Vagina (tissue), 2 donors: Measurements from ENCODE around the gene PCBP3. TPM values are rescaled to one million over a fixed set of nuclear protein-coding genes. Genes with fewer than 3 reads are reported as not detected.
"Not testable (repeated sequence)": the region's sequence is repeated elsewhere in the genome, so short reads cannot be mapped to it uniquely, and the experiment has no call there.

ENCODE experiments used
- DNase-seq, 2 donors: peaks; one replicate each; pipeline ENCODE4 v3.0.0-alpha.2; 2017; ENCODE audit errors: extremely low spot score in 2 of 2
- H3K27ac ChIP-seq: fragments of 200-600 bp; sonication (generic); one replicate; pipeline ENCODE4 v1.5.1; 2019
- H3K27me3 ChIP-seq: fragments of 200-600 bp; sonication (generic); one replicate; pipeline ENCODE4 v1.5.1; 2019
- H3K36me3 ChIP-seq, 2 donors: fragments of 200-600 bp; sonication (generic); one replicate each; pipeline ENCODE4 v1.5.1; 2017 to 2019
- H3K4me1 ChIP-seq: fragments of 200-600 bp; sonication (generic); one replicate; pipeline ENCODE4 v1.5.1; 2019
- H3K4me3 ChIP-seq, 2 donors: fragments of 200-600 bp; sonication (generic); 1 replicate in 1 of 2; 2 replicates in 1 of 2; pipeline ENCODE4 v1.5.1; 2016 to 2019
- H3K9me3 ChIP-seq: fragments of 200-600 bp; sonication (generic); one replicate; pipeline ENCODE4 v1.5.1; 2019
- CTCF ChIP-seq, 3 experiments: fragments of 450-650 bp in 2 of 3; fragments of 200-600 bp in 1 of 3; sonication (generic) in 1 of 3; IDR thresholded peaks; one replicate each; pipeline ENCODE4 v1.5.1; 2017 to 2019; ENCODE audit warnings: antibody characterized with exemption in 3 of 3, mild to moderate bottlenecking in 2 of 3, moderate library complexity in 2 of 3
- POLR2A ChIP-seq, 2 donors: fragments of 450-650 bp; IDR thresholded peaks; one replicate each; pipeline ENCODE4 v1.6.1; 2017; ENCODE audit warnings: antibody characterized with exemption in 2 of 2, mild to moderate bottlenecking in 2 of 2, moderate library complexity in 2 of 2
- POLR2AphosphoS5 ChIP-seq, 2 donors: sonication (generic); formaldehyde crosslinking; IDR thresholded peaks; one replicate each; pipeline ENCODE4 v1.9.0; 2017; ENCODE audit warnings: antibody characterized with exemption in 2 of 2, mild to moderate bottlenecking in 2 of 2, low read depth in 1 of 2; ENCODE audit not compliant: insufficient read depth in 1 of 2
- intact Hi-C: fragments of 100-400 bp; cut with DNase I; formaldehyde crosslinking; loops from one replicate; pipeline ENCODE4 v1.15.1; 2023
- total RNA-seq: library from RNA; depleted of rRNA; stranded (reverse); fragments of >200 nt; gene quantifications from one replicate; pipeline ENCODE4 v1.2.3, GENCODE V29; 2016

Gene PCBP3
- total RNA-seq, 1 donor from 2014 or later, result 4.9 TPM

- TF ChIP-seq POLR2A (IDR thresholded peaks at IDR 0.05) (no peak), CTCF (IDR thresholded peaks at IDR 0.05) (no peak), POLR2AphosphoS5 (IDR thresholded peaks at IDR 0.05; ENCODE audit: insufficient read depth in 1 of 2, low read depth in 1 of 2) (no peak)
- DNase-seq, result no peak
- Histone ChIP-seq H3K4me3 (no peak overlapping the region), H3K27ac (no peak overlapping the region), H3K27me3 (no peaks in the 10 kb centered on the region), H3K36me3 (no peaks in the 10 kb centered on the region), H3K4me1 (no peaks in the 10 kb centered on the region), H3K9me3 (no peaks in the 10 kb centered on the region)
- intact Hi-C loops, result no loop called here
Measured at GRCh38 chr21:45602106-45602505, 41.4 kb upstream of the PCBP3 start.

DNA sequence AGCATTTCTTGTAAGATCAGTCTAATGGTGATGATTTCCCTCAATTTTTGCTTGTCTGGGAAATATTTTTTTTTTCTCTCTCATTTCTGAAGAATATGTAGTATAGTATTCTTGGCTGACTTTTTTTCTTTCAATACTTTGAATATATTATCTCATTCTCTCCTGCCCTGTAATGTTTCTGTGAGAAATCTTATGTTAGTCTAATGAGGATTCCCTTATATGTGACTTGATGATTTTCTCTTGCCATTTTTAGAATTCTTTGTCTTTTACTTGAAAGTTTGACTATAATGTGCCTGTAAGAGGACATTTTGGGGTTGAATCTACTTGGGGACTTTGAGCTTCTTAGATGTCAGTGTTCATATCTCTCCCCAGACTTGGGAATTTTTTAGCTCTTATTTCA, 40.0 kb upstream of the PCBP3 start:
- no peak overlapping the region for H3K27ac ChIP-seq
- H3K9me3 ChIP-seq, result no peaks in the 10 kb centered on the region
- H3K27me3 ChIP-seq, result no peaks in the 10 kb centered on the region
- intact Hi-C loops, result no loop called here
- TF ChIP-seq POLR2AphosphoS5 (IDR thresholded peaks at IDR 0.05; ENCODE audit: insufficient read depth in 1 of 2, low read depth in 1 of 2) (no peak), POLR2A (IDR thresholded peaks at IDR 0.05) (no peak), CTCF (IDR thresholded peaks at IDR 0.05) (no peak)
- no peak overlapping the region for H3K4me3 ChIP-seq
- H3K4me1 ChIP-seq, result no peaks in the 10 kb centered on the region
- no peak for DNase-seq
- no peaks in the 10 kb centered on the region for H3K36me3 ChIP-seq

DNA sequence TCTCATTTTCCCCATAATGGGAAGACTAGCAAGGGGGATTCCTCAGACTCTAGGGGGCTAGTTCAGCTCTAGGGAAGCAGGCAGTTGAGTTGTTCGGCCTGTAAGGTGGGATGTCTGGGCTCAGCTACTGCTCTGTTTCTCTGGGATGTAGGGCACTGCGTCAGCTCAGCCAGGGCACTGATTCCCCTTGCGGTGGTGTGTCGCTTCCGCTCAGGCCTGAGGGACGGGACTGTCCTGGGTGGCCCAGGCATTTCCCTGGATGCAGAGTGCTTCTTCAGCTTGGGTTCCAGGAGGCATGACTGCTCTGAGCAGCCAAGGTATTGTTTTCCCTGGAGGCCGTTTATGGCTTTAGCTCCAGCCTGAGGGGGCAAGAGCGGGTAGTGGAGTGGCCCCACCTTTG, 38.8 kb upstream of the PCBP3 start:
- H3K36me3 ChIP-seq, H3K4me3 ChIP-seq, H3K27ac ChIP-seq, DNase-seq, intact Hi-C loops, H3K27me3 ChIP-seq, H3K4me1 ChIP-seq, H3K9me3 ChIP-seq: not testable (repeated sequence)

DNA sequence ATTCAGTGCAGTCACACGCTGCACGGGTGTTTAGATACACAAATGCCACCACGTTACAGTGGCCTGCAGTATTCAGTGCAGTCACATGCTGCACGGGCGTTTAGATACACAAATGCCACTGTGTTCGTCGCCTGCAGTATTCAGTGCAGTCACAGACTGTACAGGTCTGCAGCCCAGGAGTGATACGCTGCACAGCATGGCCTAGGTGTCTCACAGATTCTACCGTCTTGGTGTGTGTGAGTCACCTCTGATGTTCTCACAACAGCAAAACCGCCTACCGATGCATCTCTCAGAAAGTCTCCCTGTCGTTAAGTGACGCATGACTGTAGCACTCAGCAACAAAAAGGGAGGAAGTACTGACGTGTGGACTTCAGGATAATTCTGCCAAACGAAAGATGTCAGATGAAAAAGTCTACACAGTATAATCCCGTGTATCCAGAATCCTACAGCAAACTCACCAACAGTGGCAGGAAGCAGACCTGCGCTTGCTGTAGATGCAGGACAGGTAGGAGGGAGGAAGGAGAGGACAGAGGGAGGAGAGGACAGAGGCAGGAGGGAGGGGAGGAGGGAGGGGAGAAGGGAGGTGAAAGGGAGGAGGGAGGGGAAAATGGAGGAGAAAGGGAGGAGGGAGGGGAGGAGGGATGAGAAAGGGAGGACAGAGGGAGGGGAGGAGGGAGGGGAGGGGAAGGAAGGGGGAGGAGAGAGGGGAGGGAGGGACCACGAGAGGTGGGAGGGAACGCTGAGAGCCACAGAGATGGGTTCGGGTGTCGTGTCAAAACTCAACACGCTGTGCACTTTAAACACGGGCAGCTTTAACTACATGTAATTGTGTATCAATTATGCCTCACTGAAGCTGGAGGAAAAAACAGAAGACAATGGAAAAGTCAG, 36.3 kb upstream of the PCBP3 start:
- Histone ChIP-seq H3K27ac (no peak overlapping the region), H3K9me3 (no peaks in the 10 kb centered on the region), H3K36me3 (no peaks in the 10 kb centered on the region), H3K4me1 (no peaks in the 10 kb centered on the region), H3K4me3 (no peak overlapping the region), H3K27me3 (no peaks in the 10 kb centered on the region)
- intact Hi-C loops, result no loop called here
- DNase-seq, result no peak
- no peak for TF ChIP-seq CTCF (IDR thresholded peaks at IDR 0.05)
- no peak for TF ChIP-seq POLR2AphosphoS5 (IDR thresholded peaks at IDR 0.05; ENCODE audit: insufficient read depth in 1 of 2, low read depth in 1 of 2)
- TF ChIP-seq POLR2A (IDR thresholded peaks at IDR 0.05), result no peak

DNA sequence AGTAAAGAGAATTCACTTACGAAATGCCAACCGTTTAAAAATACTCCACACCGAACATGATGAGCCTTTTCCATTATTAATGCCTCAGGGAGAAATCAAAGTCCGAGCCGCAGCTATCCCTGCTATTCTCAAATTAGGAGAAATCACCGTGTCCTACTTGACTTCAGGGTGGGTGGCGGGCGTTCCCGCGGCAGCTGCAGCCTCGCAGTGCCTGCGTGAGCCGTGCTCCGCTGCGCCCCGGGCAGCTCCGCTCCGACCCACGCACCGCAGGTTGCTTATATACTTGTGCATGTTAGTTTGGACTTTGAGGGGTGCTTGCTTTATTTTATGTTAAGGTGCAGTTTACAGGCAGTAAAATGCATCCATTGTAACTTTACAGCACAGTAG, 35.6 kb upstream of the PCBP3 start:
- Histone ChIP-seq H3K36me3 (no peaks in the 10 kb centered on the region), H3K27ac (no peak overlapping the region), H3K4me1 (no peaks in the 10 kb centered on the region), H3K27me3 (no peaks in the 10 kb centered on the region), H3K9me3 (no peaks in the 10 kb centered on the region), H3K4me3 (no peak overlapping the region)
- DNase-seq, result no peak
- intact Hi-C loops, result no loop called here
- TF ChIP-seq CTCF (IDR thresholded peaks at IDR 0.05), result no peak
- no peak for TF ChIP-seq POLR2A (IDR thresholded peaks at IDR 0.05)
- TF ChIP-seq POLR2AphosphoS5 (IDR thresholded peaks at IDR 0.05; ENCODE audit: insufficient read depth in 1 of 2, low read depth in 1 of 2), result no peak

DNA sequence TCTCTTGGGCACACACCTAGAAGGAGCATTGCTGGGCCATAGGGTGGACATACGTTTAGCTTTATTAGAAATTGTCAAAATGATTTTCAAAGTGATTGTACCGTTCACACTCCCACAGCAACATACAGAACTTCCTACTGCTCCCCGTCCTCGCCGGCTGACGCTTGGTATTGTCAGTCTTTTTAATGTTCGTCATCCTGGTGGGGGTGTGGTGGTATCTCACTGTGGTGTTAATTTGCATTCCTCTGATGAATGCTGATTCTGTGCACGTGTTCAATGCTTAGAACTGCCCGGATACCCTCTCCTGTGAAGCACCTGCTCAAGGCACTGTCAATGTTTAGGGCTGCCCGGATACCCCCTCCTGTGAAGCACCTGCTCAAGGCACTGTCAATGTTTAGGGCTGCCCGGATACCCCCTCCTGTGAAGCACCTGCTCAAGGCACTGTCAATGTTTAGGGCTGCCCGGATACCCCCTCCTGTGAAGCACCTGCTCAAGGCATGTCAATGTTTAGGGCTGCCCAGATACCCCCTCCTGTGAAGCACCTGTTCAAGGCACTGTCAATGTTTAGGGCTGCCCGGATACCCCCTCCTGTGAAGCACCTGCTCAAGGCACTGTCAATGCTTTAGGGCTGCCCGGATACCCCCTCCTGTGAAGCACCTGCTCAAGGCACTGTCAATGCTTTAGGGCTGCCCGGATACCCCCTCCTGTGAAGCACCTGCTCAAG, 34.6 kb upstream of the PCBP3 start:
- H3K27me3 ChIP-seq, DNase-seq, H3K4me3 ChIP-seq, H3K36me3 ChIP-seq, H3K27ac ChIP-seq, intact Hi-C loops, H3K4me1 ChIP-seq, H3K9me3 ChIP-seq: not testable (repeated sequence)

GRCh38 chr21:45609616-45610015, 33.9 kb upstream of the PCBP3 start:
- H3K27me3 ChIP-seq, H3K36me3 ChIP-seq, DNase-seq, H3K4me3 ChIP-seq, H3K4me1 ChIP-seq, H3K27ac ChIP-seq, intact Hi-C loops, H3K9me3 ChIP-seq: not testable (repeated sequence)
